ENCODE results near the gene PLXDC2. TPM values are rescaled to one million over a fixed set of nuclear protein-coding genes. Genes with fewer than 3 reads are reported as not detected.

Gene PLXDC2
- total RNA-seq, 1 donor, result 46.2 TPM

DNA sequence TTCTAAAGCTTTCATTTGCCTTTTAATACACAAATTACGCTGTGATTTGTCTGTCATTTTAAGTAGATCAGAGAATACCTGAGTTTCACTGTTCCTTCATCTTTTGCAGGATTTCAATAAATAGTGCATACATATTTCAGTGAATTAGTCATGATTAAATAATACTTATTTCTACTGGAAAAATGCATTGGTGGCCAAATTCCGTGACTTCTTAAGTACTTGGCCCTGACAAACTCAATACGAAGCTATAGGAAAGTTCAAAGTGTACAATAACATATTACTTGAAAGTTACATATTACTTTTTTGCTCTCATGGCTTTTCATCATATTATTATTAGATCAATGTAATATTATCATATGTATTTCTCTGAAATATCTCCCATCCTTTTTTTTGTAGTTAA is 16.1 kb upstream of the PLXDC2 start:
- H3K27me3 ChIP-seq (ENCODE audit: insufficient read depth, low read length), result no peaks in the 10 kb centered on the region
- H3K9me3 ChIP-seq (ENCODE audit: low read depth, low read length), result no peaks in the 10 kb centered on the region

DNA sequence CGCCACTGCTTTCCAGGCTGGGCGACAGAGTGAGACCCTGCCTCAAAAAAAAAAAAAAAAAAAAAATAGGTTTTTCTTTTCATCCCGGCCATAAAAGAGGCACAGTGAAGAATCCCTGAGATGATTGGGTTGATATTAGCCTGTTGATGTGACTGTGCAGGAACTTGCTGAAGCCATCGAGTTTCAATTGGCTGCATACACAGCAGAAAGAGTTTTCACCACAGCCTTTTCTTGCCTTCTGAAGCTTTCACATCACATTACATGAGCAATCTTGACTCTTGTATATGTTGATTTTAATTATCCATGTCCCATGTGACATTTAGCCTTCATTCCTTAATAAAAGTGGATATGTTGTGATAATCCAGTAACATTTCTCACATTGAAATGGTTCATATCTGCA is 14.9 kb upstream of the PLXDC2 start:
- Histone ChIP-seq H3K9me3 (ENCODE audit: low read depth, low read length) (no peaks in the 10 kb centered on the region), H3K4me3 (ENCODE audit: low read length) (no peak overlapping the region), H3K27me3 (ENCODE audit: insufficient read depth, low read length) (no peaks in the 10 kb centered on the region), H3K4me1 (ENCODE audit: insufficient read depth, low read length) (no peaks in the 10 kb centered on the region)

More for the DNA sequence above, 16.1 kb upstream of the PLXDC2 start:
- H3K4me1 ChIP-seq (ENCODE audit: insufficient read depth, low read length), result no peaks in the 10 kb centered on the region
- H3K4me3 ChIP-seq (ENCODE audit: low read length), result no peak overlapping the region

DNA sequence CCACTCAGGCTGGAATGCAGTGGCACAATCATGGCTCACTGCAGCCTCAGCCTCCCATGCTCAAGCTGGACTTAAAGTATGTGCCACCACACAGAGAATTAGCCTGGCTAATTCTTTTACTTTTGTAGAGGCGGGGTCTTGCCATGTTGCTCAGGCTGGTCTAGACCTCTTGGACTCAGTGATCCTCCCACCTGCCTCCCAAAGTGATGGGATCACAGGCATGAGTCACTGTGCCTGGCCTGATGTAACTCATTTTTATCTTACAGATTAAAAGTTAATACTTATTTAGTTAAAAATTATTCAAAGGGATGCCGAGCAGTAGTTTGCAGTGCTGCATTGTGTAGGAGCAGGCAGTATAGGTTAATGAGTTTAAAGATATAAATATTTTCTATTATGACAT is 12.6 kb upstream of the PLXDC2 start:
- H3K4me3 ChIP-seq (ENCODE audit: low read length), result no peak overlapping the region
- no peaks in the 10 kb centered on the region for H3K9me3 ChIP-seq (ENCODE audit: low read depth, low read length)
- H3K27me3 ChIP-seq (ENCODE audit: insufficient read depth, low read length), result no peaks in the 10 kb centered on the region
- no peaks in the 10 kb centered on the region for H3K4me1 ChIP-seq (ENCODE audit: insufficient read depth, low read length)

DNA sequence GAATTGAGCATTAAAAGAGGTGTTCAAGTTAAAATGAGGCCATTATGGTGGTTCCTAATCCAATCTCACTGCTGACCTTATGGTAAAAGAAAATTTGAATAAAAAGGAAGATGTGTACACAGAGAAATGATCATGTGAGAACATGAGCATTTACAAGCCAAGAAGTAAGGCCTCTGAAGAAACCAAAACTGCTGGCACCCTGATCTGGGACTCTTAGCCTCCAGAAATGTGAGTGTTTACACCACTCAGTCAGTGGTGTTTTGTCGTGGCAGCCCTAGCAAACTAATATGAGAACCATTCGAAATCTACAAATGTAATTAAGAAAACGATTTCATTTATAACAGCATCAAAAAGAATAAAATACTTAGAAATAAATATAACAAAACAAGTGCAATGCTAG is 6.8 kb upstream of the PLXDC2 start:
- no peaks in the 10 kb centered on the region for H3K4me1 ChIP-seq (ENCODE audit: insufficient read depth, low read length)
- H3K9me3 ChIP-seq (ENCODE audit: low read depth, low read length), result no peaks in the 10 kb centered on the region
- peaks cover 8% of the 10 kb centered on the region for H3K27me3 ChIP-seq (ENCODE audit: insufficient read depth, low read length)
- no peak overlapping the region for H3K4me3 ChIP-seq (ENCODE audit: low read length)

DNA sequence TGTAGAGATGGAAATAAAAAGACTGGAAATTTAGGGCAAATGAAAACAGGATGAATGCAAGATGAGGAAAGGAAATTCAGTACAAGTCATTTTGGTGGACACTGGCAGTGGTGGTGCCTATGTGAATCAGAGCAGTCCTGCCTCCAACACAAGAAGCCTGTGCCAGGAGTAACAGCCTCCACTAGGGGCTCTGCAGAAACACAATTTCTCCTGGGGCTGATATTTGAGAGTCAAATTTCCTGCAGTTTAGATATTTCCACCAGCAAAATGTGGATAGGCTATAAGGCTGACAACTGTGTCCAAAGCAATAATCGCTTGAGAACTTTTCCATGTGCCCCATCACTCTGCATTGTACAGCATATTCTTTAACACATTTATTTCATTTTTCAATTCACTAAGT is 4.7 kb upstream of the PLXDC2 start:
- H3K9me3 ChIP-seq (ENCODE audit: low read depth, low read length), result no peaks in the 10 kb centered on the region
- H3K4me3 ChIP-seq (ENCODE audit: low read length), result no peak overlapping the region
- peaks cover 18% of the 10 kb centered on the region for H3K27me3 ChIP-seq (ENCODE audit: insufficient read depth, low read length)
- peaks cover 8% of the 10 kb centered on the region for H3K4me1 ChIP-seq (ENCODE audit: insufficient read depth, low read length)

DNA sequence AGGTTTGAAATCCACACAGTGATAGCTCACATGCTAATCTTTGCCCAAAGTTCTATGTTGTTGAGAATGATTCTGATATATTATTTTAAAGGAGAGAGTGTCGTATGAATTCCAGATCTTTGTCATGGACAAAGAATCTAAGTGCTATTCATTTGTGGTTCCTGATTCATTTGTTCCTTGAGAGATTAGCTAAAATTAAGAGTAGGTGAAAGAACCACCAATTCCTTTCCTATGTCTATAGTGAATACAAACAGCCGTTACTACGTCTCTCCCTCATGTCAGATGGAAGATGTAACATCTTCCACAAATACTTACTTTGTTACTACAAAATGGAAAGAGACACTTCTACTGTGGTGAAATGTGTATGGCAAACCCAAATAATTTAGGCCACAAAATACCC is 3.3 kb upstream of the PLXDC2 start:
- Histone ChIP-seq H3K4me3 (ENCODE audit: low read length) (no peak overlapping the region), H3K27me3 (ENCODE audit: insufficient read depth, low read length) (peaks cover 22% of the 10 kb centered on the region), H3K4me1 (ENCODE audit: insufficient read depth, low read length) (peaks cover 8% of the 10 kb centered on the region), H3K9me3 (ENCODE audit: low read depth, low read length) (no peaks in the 10 kb centered on the region)

DNA sequence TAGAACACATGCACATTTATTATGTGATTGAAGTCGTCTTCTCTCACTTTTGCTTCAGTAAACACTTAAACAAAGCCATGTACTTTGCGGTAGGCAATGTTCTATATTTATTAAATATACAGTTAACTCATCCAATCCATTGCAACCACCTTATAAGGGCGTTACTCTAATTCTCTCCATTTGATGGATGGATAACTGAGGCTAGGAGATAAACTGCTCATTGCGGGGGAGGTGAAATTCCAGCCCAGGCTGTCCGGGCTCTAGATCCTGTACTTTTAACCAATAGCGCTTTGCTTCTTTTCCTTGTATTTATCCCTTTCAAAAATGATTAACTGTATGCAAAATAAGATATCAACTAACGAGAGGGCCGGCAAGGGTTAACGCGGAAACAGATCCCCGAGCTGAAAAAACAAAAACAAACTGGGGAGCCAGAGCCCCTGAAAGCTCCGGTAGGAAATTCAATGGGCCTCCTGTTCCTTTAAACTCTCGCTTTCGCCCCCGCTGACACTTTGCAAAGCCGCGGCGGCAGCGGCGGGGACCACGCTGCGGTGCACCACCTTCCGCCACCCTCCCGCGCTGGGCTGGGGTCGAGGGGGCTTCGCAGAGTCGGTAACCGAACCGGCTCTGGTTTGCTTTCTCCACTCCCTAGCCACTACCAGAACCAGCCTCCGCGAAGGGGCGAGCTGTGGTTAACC is 1.0 kb upstream of the PLXDC2 start:
- Histone ChIP-seq H3K9me3 (ENCODE audit: low read depth, low read length) (no peaks in the 10 kb centered on the region), H3K27me3 (ENCODE audit: insufficient read depth, low read length) (peaks cover 22% of the 10 kb centered on the region), H3K4me1 (ENCODE audit: insufficient read depth, low read length) (peaks cover 8% of the 10 kb centered on the region), H3K4me3 (ENCODE audit: low read length) (peak overlapping the region; percentile 90)

DNA sequence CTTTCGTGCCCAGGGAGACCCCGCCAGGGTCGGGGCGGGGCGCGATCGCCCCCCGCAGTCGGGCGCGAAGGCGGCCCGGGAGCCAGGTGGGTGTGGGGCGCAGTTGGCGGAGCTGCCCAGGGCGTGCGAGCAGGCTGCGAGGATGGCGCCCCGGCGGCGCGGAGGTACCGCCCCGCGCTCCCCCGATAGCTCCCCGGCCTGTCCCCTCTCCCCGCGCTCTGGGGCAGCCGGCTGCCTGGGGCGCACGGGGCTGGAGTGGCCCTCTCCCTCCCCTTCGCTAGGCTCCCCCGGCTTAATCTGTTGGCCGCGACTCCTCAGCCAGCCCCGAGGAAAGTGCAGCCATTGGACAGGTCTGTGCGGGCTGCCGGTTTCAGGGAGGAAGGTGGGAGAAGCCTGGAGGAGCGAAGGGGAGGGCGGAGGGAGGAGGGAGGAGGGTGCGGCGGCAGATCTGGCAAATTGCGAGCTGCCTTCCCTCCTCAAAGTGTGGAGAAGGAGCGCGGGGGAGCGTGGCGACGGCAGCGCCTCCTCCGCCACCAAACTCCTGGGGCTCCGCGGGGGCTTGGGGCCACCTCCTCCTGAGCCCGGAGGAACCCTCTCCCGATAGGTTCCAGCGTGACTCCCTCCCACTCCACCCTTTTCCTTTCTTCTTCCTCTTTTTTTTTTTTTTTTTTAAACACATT is 361 bp upstream of the PLXDC2 start:
- H3K4me3 ChIP-seq (ENCODE audit: low read length), result peak overlapping the region; percentile 90

DNA sequence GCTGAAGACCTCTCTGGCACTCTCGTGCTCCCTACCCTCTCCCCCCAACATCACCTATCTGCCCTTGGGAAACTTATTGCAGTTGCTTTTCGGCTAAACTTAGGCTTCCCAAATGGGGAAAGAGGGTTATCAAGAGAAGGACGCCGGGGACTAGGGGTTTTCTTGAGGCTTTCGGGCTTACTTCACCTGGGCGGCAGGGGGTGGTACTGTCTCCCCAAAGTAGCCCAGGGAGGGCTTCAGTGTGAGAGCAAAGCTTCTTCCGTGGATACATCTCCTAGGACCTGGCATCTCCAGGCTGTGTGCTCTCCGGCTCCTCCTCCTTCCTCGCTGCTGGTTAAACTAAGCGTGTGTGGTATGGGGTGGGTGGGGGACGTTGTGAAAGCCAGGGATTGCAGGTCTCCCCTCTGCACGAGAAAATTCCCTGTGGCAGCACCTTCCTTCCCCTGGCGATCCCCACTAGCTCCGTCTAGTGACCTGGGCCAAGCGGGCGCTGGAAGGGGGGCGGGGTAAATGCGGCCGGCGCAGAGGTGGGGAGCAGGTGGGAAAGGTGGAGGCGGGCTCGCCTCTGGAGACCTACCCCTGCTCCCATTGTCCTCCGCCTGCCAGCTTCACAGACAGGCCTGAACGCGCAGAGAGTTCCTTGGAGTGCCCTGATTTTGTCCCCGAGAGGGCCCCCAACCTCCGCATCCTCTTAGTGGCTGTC is 1.1 kb downstream of the PLXDC2 start:
- peak overlapping the region; percentile 90 for H3K4me3 ChIP-seq (ENCODE audit: low read length)
- H3K4me1 ChIP-seq (ENCODE audit: insufficient read depth, low read length), result peaks cover 12% of the 10 kb centered on the region
- H3K27me3 ChIP-seq (ENCODE audit: insufficient read depth, low read length), result peaks cover 22% of the 10 kb centered on the region
- H3K9me3 ChIP-seq (ENCODE audit: low read depth, low read length), result no peaks in the 10 kb centered on the region

More for the DNA sequence above, 361 bp upstream of the PLXDC2 start:
- H3K27me3 ChIP-seq (ENCODE audit: insufficient read depth, low read length), result peaks cover 22% of the 10 kb centered on the region
- H3K9me3 ChIP-seq (ENCODE audit: low read depth, low read length), result no peaks in the 10 kb centered on the region
- peaks cover 8% of the 10 kb centered on the region for H3K4me1 ChIP-seq (ENCODE audit: insufficient read depth, low read length)

DNA sequence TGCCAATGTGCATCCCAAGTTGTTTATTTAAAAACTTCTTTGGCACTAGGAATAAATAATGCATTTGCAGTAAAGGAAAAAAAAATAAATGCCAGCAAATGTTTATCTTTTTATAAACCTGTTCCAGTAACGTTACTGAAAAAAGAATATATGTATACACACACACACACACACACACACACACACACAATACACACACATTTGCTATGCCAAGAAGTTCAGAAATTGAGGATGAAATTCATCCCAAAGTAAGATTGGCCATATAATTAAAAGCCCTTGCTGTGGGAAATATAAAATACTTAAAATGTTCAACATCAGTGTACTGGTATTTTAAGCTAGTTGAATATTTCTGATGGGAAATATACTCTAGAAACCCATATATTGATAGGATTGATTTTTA is 2.6 kb downstream of the PLXDC2 start:
- Histone ChIP-seq H3K9me3 (ENCODE audit: low read depth, low read length) (no peaks in the 10 kb centered on the region), H3K4me3 (ENCODE audit: low read length) (peak overlapping the region; percentile 90), H3K4me1 (ENCODE audit: insufficient read depth, low read length) (peaks cover 20% of the 10 kb centered on the region), H3K27me3 (ENCODE audit: insufficient read depth, low read length) (peaks cover 20% of the 10 kb centered on the region)

DNA sequence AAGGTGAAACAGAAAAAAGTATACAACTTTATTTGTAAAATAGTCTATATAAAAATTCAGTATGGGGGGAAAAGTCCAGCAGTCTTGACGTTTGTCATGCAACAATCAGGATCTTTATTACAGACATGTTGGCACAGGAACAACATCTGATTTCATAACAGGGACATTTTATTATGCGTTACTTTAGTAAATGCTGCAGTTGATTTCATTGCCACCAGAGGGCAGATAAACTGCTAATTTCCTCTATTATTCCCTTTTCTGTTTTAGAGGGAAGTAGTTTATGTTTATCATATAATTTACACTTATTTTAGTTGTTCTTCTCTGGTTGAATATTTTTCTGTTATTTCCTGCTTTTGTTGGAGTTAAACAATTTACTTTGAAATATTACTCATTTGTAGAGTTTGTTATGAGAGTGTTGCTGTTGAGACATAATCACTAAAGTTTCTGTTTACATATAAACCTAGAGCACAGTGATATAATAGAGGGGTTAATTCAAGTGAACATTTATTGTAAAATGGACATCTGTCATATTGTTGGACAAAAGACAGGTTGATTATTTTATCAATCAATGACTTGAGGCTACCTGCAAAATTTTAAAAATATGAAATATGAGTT is 3.3 kb downstream of the PLXDC2 start:
- peak overlapping the region; percentile 90 for H3K4me3 ChIP-seq (ENCODE audit: low read length)
- peaks cover 14% of the 10 kb centered on the region for H3K27me3 ChIP-seq (ENCODE audit: insufficient read depth, low read length)
- peaks cover 23% of the 10 kb centered on the region for H3K4me1 ChIP-seq (ENCODE audit: insufficient read depth, low read length)
- H3K9me3 ChIP-seq (ENCODE audit: low read depth, low read length), result no peaks in the 10 kb centered on the region

DNA sequence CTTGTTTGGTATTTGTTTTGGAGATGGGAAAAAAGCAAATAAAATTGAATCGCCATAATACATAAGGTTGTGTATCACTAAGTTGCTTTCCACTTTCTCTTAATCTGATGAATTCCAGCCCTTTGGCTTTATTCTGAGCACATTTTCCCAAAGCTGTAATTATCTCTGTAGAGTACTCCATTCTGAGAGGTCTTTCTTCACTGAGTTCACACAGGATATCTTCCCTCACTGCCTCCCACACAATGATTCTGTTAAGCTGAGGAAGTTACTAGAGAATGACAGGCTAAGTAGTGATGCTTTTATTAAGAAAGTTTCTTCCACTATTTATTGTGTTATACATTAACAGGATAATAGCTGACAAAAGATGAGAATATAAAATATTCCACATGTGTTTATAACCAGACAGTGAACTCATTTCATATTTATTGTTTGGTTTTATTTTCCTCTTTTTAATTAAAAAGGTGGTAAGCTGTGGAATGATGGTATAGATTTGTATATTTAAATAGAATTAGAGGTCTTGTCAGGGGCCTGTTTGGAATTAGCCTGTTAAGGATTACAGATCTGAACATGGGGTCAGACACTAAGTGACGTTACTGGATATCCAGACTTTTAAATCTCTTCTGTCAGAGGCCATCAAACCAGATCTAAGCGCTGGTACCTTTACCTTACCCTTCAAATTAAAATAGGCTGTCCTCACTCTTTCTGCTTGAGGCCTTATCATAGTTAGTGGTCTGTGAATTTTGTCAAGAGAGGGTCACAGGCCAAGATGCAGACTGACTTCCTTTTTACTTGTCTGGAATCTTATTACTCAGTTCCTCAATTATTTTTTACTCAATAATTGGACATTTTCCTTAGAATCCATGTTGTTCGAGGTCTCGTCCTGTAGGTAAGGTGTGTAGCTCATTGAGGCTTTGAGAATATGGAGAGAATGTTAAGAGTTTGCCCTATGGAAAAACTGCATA is 8.4 kb downstream of the PLXDC2 start:
- Histone ChIP-seq H3K9me3 (ENCODE audit: low read depth, low read length) (no peaks in the 10 kb centered on the region), H3K4me3 (ENCODE audit: low read length) (no peak overlapping the region), H3K4me1 (ENCODE audit: insufficient read depth, low read length) (peaks cover 60% of the 10 kb centered on the region), H3K27me3 (ENCODE audit: insufficient read depth, low read length) (no peaks in the 10 kb centered on the region)

DNA sequence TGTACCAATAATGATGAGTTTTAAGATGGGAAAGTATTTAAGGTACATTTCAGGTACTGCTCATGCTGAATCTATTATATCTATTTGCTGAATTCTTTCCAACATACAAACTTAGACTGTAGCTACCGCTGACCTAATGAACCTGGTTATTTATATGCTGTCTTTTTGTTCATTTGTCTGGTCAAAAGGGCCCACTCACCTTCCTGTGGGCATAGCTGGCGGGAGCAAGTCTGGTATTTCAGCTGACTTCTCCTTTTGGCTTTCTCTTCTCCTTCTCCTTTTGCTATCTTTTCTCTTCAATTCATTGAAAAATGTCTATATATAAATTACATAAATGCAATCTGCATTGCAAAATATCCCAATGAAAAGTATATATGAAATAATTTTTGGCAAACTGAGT is 9.5 kb downstream of the PLXDC2 start:
- H3K9me3 ChIP-seq (ENCODE audit: low read depth, low read length), result no peaks in the 10 kb centered on the region
- H3K4me1 ChIP-seq (ENCODE audit: insufficient read depth, low read length), result peaks cover 60% of the 10 kb centered on the region
- H3K4me3 ChIP-seq (ENCODE audit: low read length), result no peak overlapping the region
- H3K27me3 ChIP-seq (ENCODE audit: insufficient read depth, low read length), result no peaks in the 10 kb centered on the region

DNA sequence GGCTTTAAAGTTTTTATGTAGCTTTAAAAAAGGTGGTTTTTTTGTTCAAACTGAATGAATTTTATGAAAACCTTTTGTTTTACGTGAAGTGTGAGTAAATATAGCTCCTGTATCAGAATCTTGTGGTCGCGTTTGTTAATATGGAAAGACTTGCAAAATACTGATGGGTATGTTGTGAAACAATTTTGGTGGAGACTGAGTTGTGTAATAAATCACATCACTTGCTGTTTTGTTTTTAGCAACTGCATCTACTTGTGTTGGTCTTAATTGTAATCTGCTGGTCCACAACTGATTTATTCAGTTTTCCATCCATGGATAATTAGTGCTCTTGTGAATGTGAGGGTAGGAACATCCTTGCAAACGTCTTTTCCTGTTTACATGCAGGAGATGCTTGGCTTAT is 10.5 kb downstream of the PLXDC2 start:
- no peak overlapping the region for H3K4me3 ChIP-seq (ENCODE audit: low read length)
- H3K4me1 ChIP-seq (ENCODE audit: insufficient read depth, low read length), result peaks cover 56% of the 10 kb centered on the region
- no peaks in the 10 kb centered on the region for H3K9me3 ChIP-seq (ENCODE audit: low read depth, low read length)
- H3K27me3 ChIP-seq (ENCODE audit: insufficient read depth, low read length), result no peaks in the 10 kb centered on the region

Data from mononuclear cell (primary cell).